Neutrophil (primary cell): ENCODE results near the gene USP7.

Source experiments
- H3K27ac ChIP-seq: fragments of 200-600 bp; sonication (generic); 2 replicates; pipeline ENCODE4 v1.5.1; 2016; ENCODE audit warnings: mild to moderate bottlenecking, moderate library complexity
- H3K27me3 ChIP-seq: fragments of 200-600 bp; sonication (generic); 2 replicates; pipeline ENCODE4 v1.6.0; 2016; ENCODE audit warnings: mild to moderate bottlenecking
- H3K36me3 ChIP-seq: fragments of 200-600 bp; sonication (generic); 2 replicates; pipeline ENCODE4 v1.5.1; 2017
- H3K4me1 ChIP-seq, 2 experiments: fragments of 200-600 bp in 1 of 2; sonication (generic) in 1 of 2; 1 replicate in 1 of 2; 2 replicates in 1 of 2; pipeline versions ENCODE4 v1.5.1 to v1.6.1; 2013 to 2016; ENCODE audit warnings: low read depth in 1 of 2, low read length in 1 of 2, mild to moderate bottlenecking in 1 of 2, moderate library complexity in 1 of 2; ENCODE audit not compliant: control insufficient read depth in 1 of 2, insufficient read depth in 1 of 2
- H3K4me3 ChIP-seq, 2 experiments: fragments of 200-600 bp in 1 of 2; sonication (generic) in 1 of 2; 1 replicate in 1 of 2; 2 replicates in 1 of 2; pipeline ENCODE4 v1.5.1; 2013 to 2016; ENCODE audit warnings: low read depth in 1 of 2, low read length in 1 of 2, mild to moderate bottlenecking in 1 of 2, moderate library complexity in 1 of 2
- H3K9me3 ChIP-seq: fragments of 200-600 bp; sonication (generic); 2 replicates; pipeline ENCODE4 v1.5.1; 2016
- TF ChIP-seq, protein P1 (sequence below): fragments of 200-600 bp; sonication (generic); IDR thresholded peaks from 2 replicates; pipeline ENCODE4 v1.5.1; 2016; ENCODE audit warnings: antibody characterized with exemption

The USP7 gene

DNA sequence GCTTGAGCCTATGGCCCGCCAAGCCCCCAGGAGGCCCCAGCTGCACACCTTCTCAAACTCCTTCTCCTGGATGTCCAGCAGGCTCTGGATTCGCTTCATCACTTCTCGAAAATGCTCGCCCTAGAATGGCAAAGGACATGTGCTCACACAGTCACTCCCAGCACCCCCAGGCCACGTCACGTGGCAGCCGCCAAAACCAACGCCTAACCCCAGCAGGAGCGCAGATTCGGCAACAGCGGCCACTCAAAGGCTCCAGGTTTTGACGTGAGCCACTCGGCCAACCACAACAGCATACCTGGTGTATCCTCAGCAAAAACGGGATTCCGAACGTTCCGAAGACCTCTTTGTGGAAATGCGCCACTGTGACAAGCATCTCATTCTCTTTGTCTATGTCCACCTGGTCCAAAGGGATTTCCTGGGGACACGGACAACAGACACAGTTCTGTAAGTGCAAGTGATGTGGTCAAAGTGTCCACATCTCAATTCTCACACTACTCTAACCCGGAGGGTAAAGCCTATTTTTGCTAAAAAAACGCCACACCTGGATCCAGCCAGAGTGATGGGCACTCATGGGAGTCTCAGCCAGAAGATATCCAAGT lies 68.9 kb downstream of the USP7 start:
- Histone ChIP-seq H3K4me1 (no peaks in the 10 kb centered on the region), H3K27ac (no peak overlapping the region), H3K36me3 (peaks cover 100% of the 10 kb centered on the region), H3K4me3 (no peak overlapping the region), H3K27me3 (no peaks in the 10 kb centered on the region), H3K9me3 (no peaks in the 10 kb centered on the region)
- TF ChIP-seq, protein P1, sequence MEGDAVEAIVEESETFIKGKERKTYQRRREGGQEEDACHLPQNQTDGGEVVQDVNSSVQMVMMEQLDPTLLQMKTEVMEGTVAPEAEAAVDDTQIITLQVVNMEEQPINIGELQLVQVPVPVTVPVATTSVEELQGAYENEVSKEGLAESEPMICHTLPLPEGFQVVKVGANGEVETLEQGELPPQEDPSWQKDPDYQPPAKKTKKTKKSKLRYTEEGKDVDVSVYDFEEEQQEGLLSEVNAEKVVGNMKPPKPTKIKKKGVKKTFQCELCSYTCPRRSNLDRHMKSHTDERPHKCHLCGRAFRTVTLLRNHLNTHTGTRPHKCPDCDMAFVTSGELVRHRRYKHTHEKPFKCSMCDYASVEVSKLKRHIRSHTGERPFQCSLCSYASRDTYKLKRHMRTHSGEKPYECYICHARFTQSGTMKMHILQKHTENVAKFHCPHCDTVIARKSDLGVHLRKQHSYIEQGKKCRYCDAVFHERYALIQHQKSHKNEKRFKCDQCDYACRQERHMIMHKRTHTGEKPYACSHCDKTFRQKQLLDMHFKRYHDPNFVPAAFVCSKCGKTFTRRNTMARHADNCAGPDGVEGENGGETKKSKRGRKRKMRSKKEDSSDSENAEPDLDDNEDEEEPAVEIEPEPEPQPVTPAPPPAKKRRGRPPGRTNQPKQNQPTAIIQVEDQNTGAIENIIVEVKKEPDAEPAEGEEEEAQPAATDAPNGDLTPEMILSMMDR, result no peak

DNA sequence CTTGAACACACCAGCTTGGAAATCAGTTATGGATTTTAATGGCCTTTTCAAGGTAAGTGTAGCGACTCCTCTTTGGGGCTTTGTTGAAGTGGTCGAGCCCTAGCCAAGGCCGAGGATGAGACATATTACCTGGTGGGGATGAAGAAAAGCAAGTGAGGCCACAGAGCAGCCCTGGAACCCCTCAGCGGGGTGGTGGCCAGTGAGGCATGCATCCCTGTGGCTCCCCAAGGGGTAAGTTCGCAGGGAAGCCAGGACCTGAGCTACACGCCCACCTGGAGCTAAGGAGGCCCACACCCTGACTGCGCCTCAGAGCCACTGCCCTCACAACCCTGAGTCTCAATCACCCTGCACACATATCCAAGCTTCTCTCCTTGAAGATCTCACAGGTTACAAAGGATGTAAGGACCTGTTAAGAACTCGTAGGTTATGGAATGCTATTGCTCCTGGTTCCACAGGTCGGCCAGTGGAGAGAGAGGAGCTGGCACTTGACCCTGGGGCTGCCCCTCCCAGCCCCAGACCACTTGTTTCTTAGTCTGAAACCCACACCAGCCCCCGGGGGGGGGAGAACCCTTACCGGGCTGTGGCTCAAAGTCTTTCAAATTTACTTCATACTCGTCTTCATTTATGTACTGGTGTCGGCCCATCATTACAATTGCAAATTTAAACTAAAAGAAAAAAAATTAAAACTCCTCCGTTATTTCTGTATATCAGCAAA lies 69.6 kb downstream of the USP7 start:
- Histone ChIP-seq H3K9me3 (no peaks in the 10 kb centered on the region), H3K27ac (no peak overlapping the region), H3K36me3 (peaks cover 100% of the 10 kb centered on the region), H3K4me1 (no peaks in the 10 kb centered on the region), H3K27me3 (no peaks in the 10 kb centered on the region), H3K4me3 (no peak overlapping the region)
- TF ChIP-seq, protein P1, result no peak

DNA sequence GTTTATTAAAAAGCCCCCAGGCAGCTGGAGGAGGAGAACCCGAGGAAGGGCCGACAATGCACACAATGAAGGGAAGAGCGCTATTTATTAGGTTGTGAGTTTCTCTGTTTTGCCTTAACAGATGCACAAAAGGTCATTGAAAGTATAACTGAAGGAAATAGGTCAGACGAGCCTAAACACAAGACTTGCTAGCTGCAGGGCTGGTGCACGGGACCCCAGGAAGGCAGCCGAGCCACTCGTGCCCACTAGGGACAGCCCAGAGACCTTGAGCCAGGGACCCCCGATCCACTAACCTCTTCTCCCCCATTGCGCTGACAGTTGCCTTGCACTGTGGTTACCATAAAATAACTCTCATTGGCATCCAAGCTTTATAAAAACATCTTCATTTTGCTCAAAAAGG lies 70.3 kb downstream of the USP7 start:
- Histone ChIP-seq H3K27ac (no peak overlapping the region), H3K9me3 (no peaks in the 10 kb centered on the region), H3K4me3 (no peak overlapping the region), H3K4me1 (no peaks in the 10 kb centered on the region), H3K36me3 (peaks cover 95% of the 10 kb centered on the region), H3K27me3 (no peaks in the 10 kb centered on the region)
- TF ChIP-seq, protein P1, result no peak

DNA sequence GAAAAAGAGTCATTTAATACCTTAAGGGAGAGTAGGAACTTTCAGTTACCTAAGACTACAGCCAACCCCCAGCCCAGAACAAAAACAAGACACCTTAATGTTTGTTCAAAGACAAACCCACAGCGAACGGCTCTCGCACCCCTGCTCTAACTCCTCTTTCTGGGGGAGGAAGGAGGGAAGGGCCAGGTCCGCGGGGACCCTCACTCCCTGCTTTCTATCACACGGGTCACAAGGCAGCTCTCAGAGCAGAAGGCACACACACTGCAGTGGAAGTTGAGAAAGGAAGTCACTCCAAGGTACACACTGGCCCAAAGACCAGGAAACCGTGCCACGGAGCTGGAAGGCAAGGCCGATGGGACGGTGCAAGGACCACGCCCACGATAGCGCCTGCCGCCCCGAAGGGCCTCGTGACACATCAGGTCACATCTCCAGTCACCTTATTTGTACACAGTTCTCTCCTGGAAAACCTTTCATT lies 71.6 kb downstream of the USP7 start:
- no peaks in the 10 kb centered on the region for H3K9me3 ChIP-seq
- peaks cover 4% of the 10 kb centered on the region for H3K27me3 ChIP-seq
- H3K4me3 ChIP-seq, result no peak overlapping the region
- TF ChIP-seq, protein P1, result no peak
- H3K27ac ChIP-seq, result no peak overlapping the region
- H3K36me3 ChIP-seq, result peaks cover 82% of the 10 kb centered on the region
- H3K4me1 ChIP-seq, result no peaks in the 10 kb centered on the region

DNA sequence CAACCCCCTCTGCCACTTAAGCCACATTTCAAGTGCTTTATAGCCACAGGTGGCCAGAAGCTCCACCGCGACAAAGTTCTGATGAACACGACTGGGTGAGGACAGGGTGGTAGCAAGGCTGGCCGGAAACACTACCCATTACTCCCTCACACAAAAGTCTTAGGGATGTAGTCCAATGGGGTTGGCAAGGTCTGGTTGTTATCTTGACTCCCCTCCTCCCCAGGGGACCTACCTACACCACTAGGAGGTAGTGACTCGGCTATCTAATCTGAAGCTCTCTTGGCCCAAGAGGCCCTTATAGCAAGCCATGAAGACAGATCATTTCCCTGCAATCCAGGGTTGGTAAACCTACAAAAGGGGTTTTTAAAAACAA lies 73.2 kb downstream of the USP7 start:
- Histone ChIP-seq H3K4me3 (no peak overlapping the region), H3K27ac (no peak overlapping the region), H3K9me3 (no peaks in the 10 kb centered on the region), H3K4me1 (no peaks in the 10 kb centered on the region), H3K27me3 (peaks cover 20% of the 10 kb centered on the region), H3K36me3 (peaks cover 66% of the 10 kb centered on the region)
- TF ChIP-seq, protein P1, result no peak
